Small intestine (tissue), 7 donors: ENCODE measurements around the gene SCARF1. TPM values are rescaled to one million over a fixed set of nuclear protein-coding genes. Genes with fewer than 3 reads are reported as not detected.

ENCODE experiments used
- DNase-seq, 2 donors: peaks; one replicate each; pipeline versions ENCODE4 v3.0.0 to v3.0.0-alpha.2; 2013
- FAIRE-seq: peaks from 2 replicates; lab custom pipeline; 2012; peaks lifted over from hg19 to GRCh38; lab: Jason Lieb, UNC
- H3K27ac ChIP-seq, 3 donors: one replicate each; pipeline ENCODE4 v1.5.1; 2013; ENCODE audit warnings: low read length in 2 of 3, mild to moderate bottlenecking in 2 of 3, control low read depth in 1 of 3, inconsistent platforms in 1 of 3, low read depth in 1 of 3, moderate library complexity in 1 of 3
- H3K27me3 ChIP-seq, 3 donors: one replicate each; pipeline ENCODE4 v1.6.1; 2013; ENCODE audit warnings: low read length in 3 of 3, inconsistent platforms in 1 of 3; ENCODE audit not compliant: control insufficient read depth in 3 of 3, insufficient read depth in 3 of 3
- H3K36me3 ChIP-seq, 3 donors: one replicate each; pipeline ENCODE4 v1.6.1; 2013; ENCODE audit warnings: low read length in 3 of 3, inconsistent platforms in 1 of 3, low read depth in 1 of 3, mild to moderate bottlenecking in 1 of 3, moderate library complexity in 1 of 3; ENCODE audit not compliant: control insufficient read depth in 3 of 3, insufficient read depth in 2 of 3
- H3K4me1 ChIP-seq, 3 donors: one replicate each; pipeline ENCODE4 v1.6.1; 2013; ENCODE audit warnings: low read length in 2 of 3, inconsistent platforms in 1 of 3, low read depth in 1 of 3, mild to moderate bottlenecking in 1 of 3, moderate library complexity in 1 of 3; ENCODE audit not compliant: control insufficient read depth in 3 of 3, insufficient read depth in 2 of 3
- H3K4me3 ChIP-seq, 3 donors: one replicate each; pipeline ENCODE4 v1.5.1; 2013; ENCODE audit warnings: low read length in 3 of 3, control low read depth in 1 of 3, inconsistent platforms in 1 of 3, low read depth in 1 of 3, mild to moderate bottlenecking in 1 of 3, moderate library complexity in 1 of 3
- H3K9me3 ChIP-seq, 2 donors: one replicate each; pipeline ENCODE4 v1.6.1; 2013; ENCODE audit warnings: low read depth in 1 of 2, low read length in 1 of 2; ENCODE audit not compliant: control insufficient read depth in 2 of 2, insufficient read depth in 1 of 2
- WGBS, 3 donors: extraction: QIAGEN DNeasy Blood & Tissue Kit; methylation state at CpG; one replicate each; pipeline ENCODE4 v1.1.7; 2013; 5-methylcytosine and 5-hydroxymethylcytosine counted together
- polyA plus RNA-seq, 4 donors: library from polyadenylated mRNA; stranded (reverse) in 3 of 4; unstranded in 1 of 4; fragments of 200-250 nt in 3 of 4; fragments of 120-200 nt in 1 of 4; gene quantifications; one replicate each; pipeline versions ENCODE4 v1.2.1 to v1.2.3, GENCODE V29; 2013
- donor health status: healthy with polysubstance abuse.
- donor health status: control.
- donor health status: control.
- donor health status: Bipolar disorder and iron deficiency.
- donor health status: healthy.

The SCARF1 gene
- polyA plus RNA-seq, 4 donors, result 4.2 to 10.0 (median 8.3) TPM

DNA sequence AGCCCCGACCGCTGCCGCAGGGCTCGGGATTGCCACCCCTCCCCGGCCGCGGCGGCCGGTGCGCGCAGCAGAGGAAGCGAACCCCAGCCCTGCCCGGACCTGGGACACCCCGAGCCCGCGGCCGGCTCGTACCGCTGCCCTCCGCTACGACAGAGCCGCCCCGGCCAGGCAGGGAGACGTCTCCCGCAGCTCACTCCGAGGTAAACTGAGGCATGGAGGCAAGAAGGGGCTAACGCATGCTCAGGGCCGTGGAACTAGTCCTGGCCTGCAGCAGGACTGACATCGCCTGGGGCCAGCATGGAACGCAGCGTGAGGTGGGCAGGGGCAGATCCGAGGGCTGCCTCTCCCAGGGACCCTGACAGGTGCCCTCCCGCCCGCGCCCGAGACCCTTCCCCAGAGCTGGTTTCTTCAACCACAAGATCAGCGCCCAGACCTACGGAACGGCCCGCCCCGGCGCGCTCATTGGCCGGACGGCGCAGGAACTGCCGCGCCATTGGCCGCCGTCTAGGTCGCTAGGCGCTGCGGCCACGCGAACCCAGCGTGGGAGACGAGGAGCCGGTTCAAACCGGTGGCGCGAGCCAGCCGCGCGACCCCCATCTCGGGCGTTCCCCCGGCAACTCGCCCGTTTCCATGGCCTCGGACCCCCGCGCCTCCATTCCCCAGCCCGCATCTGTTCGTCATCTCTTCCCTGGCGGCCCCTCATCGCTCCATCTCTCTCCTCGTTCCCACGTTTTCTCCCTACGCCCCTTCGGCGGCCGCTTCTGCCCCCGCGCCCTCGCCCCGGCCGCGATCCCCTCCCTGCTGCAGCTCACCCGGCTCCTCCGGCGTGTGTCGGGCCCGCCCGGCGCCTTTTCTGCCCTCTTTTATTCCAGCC lies 17.3 kb downstream of the SCARF1 start, which contains the start of gene SLC43A2:
Gene SLC43A2, minus strand, starts transcription at position 853 of the 874 bp plus-strand sequence. CDS start 960 bp downstream, outside the sequence.
- Histone ChIP-seq H3K4me3 (peak within 1 kb of the TSS; percentile 75 to 84 (median 76)), H3K36me3 (peaks cover 0 to 31% (median 0%) of the 10 kb centered on the region in 3 donors), H3K4me1 (peaks cover 0 to 27% (median 2%) of the 10 kb centered on the region in 3 donors), H3K9me3 (no peaks in the 10 kb centered on the region), H3K27ac (peak within 1 kb of the TSS; percentile 74 to 92 (median 87)), H3K27me3 (peaks cover 0 to 9% (median 0%) of the 10 kb centered on the region in 3 donors)
- no peak for FAIRE-seq
- 0 to 1% (median 1%) methylated on average over 67 to 95 of the region's 95 CpGs for WGBS, 3 donors
- DNase-seq, result peak; percentile 79 to 93

DNA sequence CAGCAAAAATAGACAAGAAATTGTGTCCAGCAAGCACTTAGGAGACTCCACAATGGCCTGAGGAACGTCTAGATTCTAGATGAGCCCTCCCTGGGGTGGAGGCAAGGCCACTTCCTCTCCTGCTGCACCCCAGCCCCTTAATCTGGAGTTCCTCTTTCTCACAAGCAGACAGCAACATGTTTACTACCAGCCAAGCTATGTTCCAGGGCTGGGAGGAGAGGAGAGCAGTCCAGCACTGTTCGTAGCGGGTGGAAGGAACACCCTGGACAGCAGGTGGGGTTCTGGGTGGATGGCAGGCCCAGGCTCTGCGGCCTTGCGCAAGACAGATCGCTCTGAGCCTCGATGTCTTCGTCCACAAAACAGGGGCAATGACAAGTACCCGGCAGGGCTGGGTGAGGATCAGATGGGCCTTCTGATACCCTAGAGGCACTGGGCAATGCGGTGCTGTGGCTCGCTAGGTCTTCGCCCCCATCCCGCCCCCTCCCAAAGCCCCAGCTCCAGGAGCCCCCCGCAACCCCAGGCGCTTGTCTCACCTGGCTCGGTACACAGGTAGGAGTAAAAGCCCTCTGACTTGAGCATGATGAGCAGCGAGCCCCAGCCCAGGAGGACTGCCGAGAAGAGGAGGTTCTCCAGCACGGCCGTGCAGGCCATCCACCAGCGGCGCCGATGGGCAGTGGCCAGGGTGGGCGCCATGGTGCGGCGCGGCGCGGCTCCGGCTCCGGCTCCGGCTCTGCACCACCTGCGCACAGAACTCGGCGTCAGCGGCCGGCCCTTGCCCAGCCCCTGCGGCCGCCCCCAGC lies 18.1 kb downstream of the SCARF1 start:
- no peaks in the 10 kb centered on the region for H3K9me3 ChIP-seq
- peaks cover 0 to 27% (median 2%) of the 10 kb centered on the region in 3 donors for H3K4me1 ChIP-seq
- H3K4me3 ChIP-seq, result peak overlapping the region; percentile 75 to 84 (median 76)
- no peak for FAIRE-seq
- peak overlapping the region; percentile 61 to 92 (median 77) for H3K27ac ChIP-seq
- peaks cover 0 to 37% (median 0%) of the 10 kb centered on the region in 3 donors for H3K36me3 ChIP-seq
- WGBS, 3 donors, result 22 to 24% (median 22%) methylated on average over 26 to 39 of the region's 39 CpGs
- peaks cover 0 to 9% (median 0%) of the 10 kb centered on the region in 3 donors for H3K27me3 ChIP-seq
- peak in 1 of 2 donors; percentile 47 for DNase-seq

DNA sequence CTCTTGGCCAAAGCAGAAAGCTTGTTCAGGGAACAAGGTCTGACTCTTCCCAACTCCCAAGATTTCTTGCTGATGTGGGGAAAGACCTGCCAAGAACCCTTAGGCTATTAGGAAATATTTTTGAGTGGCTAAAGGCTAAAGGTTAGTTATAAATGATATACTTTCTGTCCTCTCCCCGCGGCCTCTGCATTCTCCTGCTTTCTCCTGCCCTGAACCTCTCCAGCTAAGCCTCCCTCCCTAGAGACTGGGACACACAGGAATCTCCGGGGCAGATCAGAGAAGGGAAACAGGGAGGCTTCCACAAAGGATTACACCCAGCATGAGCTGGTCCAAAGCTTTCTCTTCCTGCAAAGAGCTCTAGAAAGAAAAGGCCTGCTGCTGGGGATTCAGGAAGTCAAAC lies 19.2 kb downstream of the SCARF1 start:
- H3K4me3 ChIP-seq, result peak overlapping the region in 2 of 3 donors; percentile 76 to 84
- WGBS, 3 donors, result 17 to 28% (median 19%) methylated on average over 3 of the region's 3 CpGs
- FAIRE-seq (no peak), DNase-seq (peak; percentile 68 to 83)
- no peaks in the 10 kb centered on the region for H3K9me3 ChIP-seq
- peak overlapping the region; percentile 60 to 92 (median 77) for H3K27ac ChIP-seq
- H3K36me3 ChIP-seq, result peaks cover 0 to 46% (median 0%) of the 10 kb centered on the region in 3 donors
- peaks cover 0 to 9% (median 0%) of the 10 kb centered on the region in 3 donors for H3K27me3 ChIP-seq
- peaks cover 0 to 29% (median 2%) of the 10 kb centered on the region in 3 donors for H3K4me1 ChIP-seq

DNA sequence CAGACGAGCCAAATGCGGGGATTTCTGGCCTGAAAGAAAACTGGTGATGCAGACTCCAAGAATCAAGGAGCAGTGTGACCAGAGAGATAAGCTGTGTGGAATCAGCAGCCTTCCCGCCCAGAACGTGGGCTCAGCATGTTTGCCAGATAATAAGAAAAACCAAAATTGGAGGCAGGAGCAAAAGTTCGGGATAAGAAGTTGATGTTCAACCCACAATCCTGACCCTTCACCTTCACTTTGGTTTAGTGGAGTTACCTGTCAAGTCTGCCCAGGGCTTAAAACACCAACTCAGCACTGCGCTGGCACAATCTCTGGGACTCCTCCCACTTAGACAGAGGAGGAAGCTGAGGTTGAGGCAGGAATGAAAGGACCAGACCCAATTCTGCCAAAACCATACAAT lies 20.0 kb downstream of the SCARF1 start:
- no peak for FAIRE-seq
- WGBS, 3 donors, result 42 to 72% (median 54%) methylated on average over 6 of the region's 6 CpGs
- no peaks in the 10 kb centered on the region for H3K9me3 ChIP-seq

DNA sequence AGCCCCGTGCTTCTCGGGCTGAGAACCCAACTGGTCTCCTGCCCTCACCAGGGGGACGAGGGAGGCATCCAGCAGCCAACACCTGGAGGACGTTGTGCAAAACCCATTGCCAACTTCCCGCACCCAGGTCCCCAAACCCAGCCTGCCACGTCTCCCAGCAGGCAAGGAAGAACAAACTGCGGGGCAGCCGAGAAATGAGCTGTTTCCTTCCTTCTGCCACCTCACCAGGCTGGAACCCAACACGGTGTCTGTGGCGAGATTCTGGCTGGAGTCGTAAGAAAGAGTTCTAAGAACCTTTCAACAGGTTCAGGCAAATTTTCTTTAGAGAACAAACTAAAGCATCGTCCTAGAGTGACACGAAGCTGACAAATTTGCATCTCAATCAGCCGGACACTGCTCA lies 20.5 kb downstream of the SCARF1 start:
- Histone ChIP-seq H3K4me1 (peaks cover 0 to 40% (median 2%) of the 10 kb centered on the region in 3 donors), H3K27me3 (peaks cover 0 to 7% (median 0%) of the 10 kb centered on the region in 3 donors), H3K36me3 (peaks cover 0 to 59% (median 0%) of the 10 kb centered on the region in 3 donors), H3K9me3 (no peaks in the 10 kb centered on the region), H3K27ac (peak overlapping the region in 1 of 3 donors; percentile 77), H3K4me3 (no peak overlapping the region)
- no peak for DNase-seq
- WGBS, 3 donors, result 81 to 96% (median 85%) methylated on average over 14 of the region's 14 CpGs
- no peak for FAIRE-seq

More for the DNA sequence above, 20.0 kb downstream of the SCARF1 start:
- Histone ChIP-seq H3K36me3 (peaks cover 0 to 53% (median 0%) of the 10 kb centered on the region in 3 donors), H3K27ac (peak overlapping the region in 1 of 3 donors; percentile 77), H3K27me3 (peaks cover 0 to 9% (median 0%) of the 10 kb centered on the region in 3 donors), H3K4me1 (peaks cover 0 to 36% (median 2%) of the 10 kb centered on the region in 3 donors), H3K4me3 (no peak overlapping the region)
- peak; percentile 64 to 68 for DNase-seq

DNA sequence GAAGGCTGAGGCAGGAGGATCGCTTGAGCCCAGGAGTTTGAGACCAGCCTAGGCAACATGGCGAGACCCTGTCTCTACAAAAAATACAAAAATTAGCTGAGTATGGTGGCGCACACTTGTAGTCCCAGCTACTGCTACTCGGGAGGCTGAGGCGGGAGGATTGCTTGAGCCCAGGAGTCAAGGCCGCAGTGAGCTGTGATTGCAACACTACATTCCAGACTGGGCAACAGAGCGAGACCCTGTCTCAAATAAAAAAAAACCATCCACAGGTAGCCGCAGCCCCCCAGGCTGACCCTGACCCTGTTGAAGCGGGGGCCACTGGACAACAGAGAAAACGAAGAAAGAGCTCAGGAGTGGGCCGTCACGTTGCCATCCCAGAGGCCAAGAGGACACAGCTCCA lies 20.9 kb downstream of the SCARF1 start:
- WGBS, 3 donors, result 88% methylated on average over 12 of the region's 12 CpGs
- Histone ChIP-seq H3K4me1 (peaks cover 0 to 37% (median 2%) of the 10 kb centered on the region in 3 donors), H3K36me3 (peaks cover 0 to 63% (median 0%) of the 10 kb centered on the region in 3 donors), H3K27ac (peak overlapping the region in 1 of 3 donors; percentile 77), H3K27me3 (peaks cover 0 to 3% (median 0%) of the 10 kb centered on the region in 3 donors), H3K4me3 (no peak overlapping the region), H3K9me3 (no peaks in the 10 kb centered on the region)
- FAIRE-seq, result no peak
- DNase-seq, result no peak

DNA sequence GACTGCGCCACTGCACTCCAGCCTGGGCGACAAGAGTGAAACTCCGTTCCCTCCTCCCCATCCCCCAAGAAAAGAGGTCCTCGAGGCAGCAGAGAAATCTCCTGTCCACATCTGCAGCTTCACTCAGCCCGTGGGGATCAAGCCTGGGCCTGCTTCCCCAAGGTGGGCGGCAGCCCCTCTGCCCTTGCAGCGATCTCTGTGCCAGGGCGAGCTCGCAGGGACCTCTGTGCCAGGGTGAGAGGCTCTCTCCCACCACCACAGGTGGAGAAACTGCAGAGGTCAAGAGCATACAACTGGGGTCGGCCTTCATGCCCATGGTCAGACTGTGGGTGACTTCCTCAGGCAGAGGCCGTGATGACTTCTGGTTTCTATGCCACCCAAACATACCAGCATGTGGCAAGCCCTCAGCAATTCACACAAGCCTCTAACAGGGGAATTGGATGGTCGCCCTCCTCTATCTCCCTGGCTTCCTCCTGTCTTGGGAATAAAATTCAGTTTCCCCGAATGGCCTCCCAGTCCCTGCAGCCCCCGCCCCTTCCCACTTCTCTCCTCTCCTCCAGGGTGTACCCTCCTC lies 22.4 kb downstream of the SCARF1 start:
- Histone ChIP-seq H3K36me3 (peaks cover 0 to 77% (median 0%) of the 10 kb centered on the region in 3 donors), H3K4me3 (no peak overlapping the region), H3K4me1 (peaks cover 0 to 40% (median 2%) of the 10 kb centered on the region in 3 donors), H3K27me3 (no peaks in the 10 kb centered on the region), H3K27ac (no peak overlapping the region), H3K9me3 (no peaks in the 10 kb centered on the region)
- FAIRE-seq (no peak), DNase-seq (no peak)
- 93 to 95% (median 93%) methylated on average over 14 of the region's 14 CpGs for WGBS, 3 donors
